Erythroblast (primary cell): ENCODE results near the gene POU6F2.

ENCODE experiments used
- GATA1 ChIP-seq: IDR thresholded peaks from 2 replicates; pipeline ENCODE4 v1.6.1; 2011; ENCODE audit warnings: low read depth, mild to moderate bottlenecking, control low read depth, low read length, moderate library complexity
- POLR2A ChIP-seq: IDR thresholded peaks from 2 replicates; pipeline ENCODE4 v1.6.1; 2011; ENCODE audit warnings: mild to moderate bottlenecking, low read length

- TF ChIP-seq POLR2A = no peak
- TF ChIP-seq GATA1 = no peak
Measured at GRCh38 chr7:39356172-39356925, 378.6 kb downstream of the POU6F2 start.
